ENCODE data around the gene USP20.

Gene USP20

GRCh38 chr9:129885670-129886106 lies 50.4 kb downstream of the USP20 start (continued):
- no peak for TF ChIP-seq ZSCAN5A (tag by site-specific recombination; IDR thresholded peaks at IDR 0.05)
- TF ChIP-seq FEZF1 (tag by site-specific recombination; IDR thresholded peaks at IDR 0.05): no peak
- no peak for TF ChIP-seq ZNF792 (tag by site-specific recombination; IDR thresholded peaks at IDR 0.05)
- TF ChIP-seq YY2 (tag by site-specific recombination; IDR thresholded peaks at IDR 0.05): 0 out of 2 replicates have a peak, but pooled peaks have one; percentile 44
- TF ChIP-seq ZNF140 (tag by site-specific recombination; IDR thresholded peaks at IDR 0.05): no peak
- TF ChIP-seq ZNF324 (tag by site-specific recombination; IDR thresholded peaks at IDR 0.05): 0 out of 2 replicates have a peak, but pooled peaks have one; percentile 62
- no peak for TF ChIP-seq ZNF148 (tag by site-specific recombination; IDR thresholded peaks at IDR 0.05; ENCODE audit: borderline replicate concordance)
- no peak for TF ChIP-seq ZNF571 (tag by site-specific recombination; IDR thresholded peaks at IDR 0.05)
- no peak for TF ChIP-seq ZNF768 (tag by site-specific recombination; IDR thresholded peaks at IDR 0.05)
- no peak for TF ChIP-seq ZNF302 (tag by site-specific recombination; IDR thresholded peaks at IDR 0.05; ENCODE audit: low read depth)
- TF ChIP-seq MEIS1 (CRISPR knock-in tag; IDR thresholded peaks at IDR 0.05; ENCODE audit: borderline replicate concordance): no peak
- TF ChIP-seq ZNF76 (tag by site-specific recombination; IDR thresholded peaks at IDR 0.05; ENCODE audit: borderline replicate concordance, low read depth): no peak; the same call in 1 of the 2 replicates
- TF ChIP-seq MZF1 (tag by site-specific recombination; IDR thresholded peaks at IDR 0.05; ENCODE audit: borderline replicate concordance): no peak
- TF ChIP-seq ZNF701 (tag by site-specific recombination; IDR thresholded peaks at IDR 0.05): no peak
- TF ChIP-seq AEBP2 (tag by site-specific recombination; IDR thresholded peaks at IDR 0.05; ENCODE audit: borderline replicate concordance): no peak
- TF ChIP-seq ZNF473 (tag by site-specific recombination; IDR thresholded peaks at IDR 0.05): no peak
- TF ChIP-seq PBX3 (CRISPR knock-in tag; IDR thresholded peaks at IDR 0.05): no peak
- no peak for TF ChIP-seq ZNF350 (tag by site-specific recombination; IDR thresholded peaks at IDR 0.05)
- TF ChIP-seq SP2 (tag by site-specific recombination; IDR thresholded peaks at IDR 0.05): peak; percentile 88
- peak; percentile 98 for TF ChIP-seq GLIS1 (tag by site-specific recombination; IDR thresholded peaks at IDR 0.05)
- TF ChIP-seq ZNF776 (tag by site-specific recombination; IDR thresholded peaks at IDR 0.05; ENCODE audit: borderline replicate concordance): no peak
- TF ChIP-seq HOXD13 (CRISPR knock-in tag; IDR thresholded peaks at IDR 0.05; ENCODE audit: borderline replicate concordance): no peak
- TF ChIP-seq IKZF3 (tag by site-specific recombination; IDR thresholded peaks at IDR 0.05): no peak; the same call in 1 of the 2 replicates
- TF ChIP-seq MYNN (tag by site-specific recombination; IDR thresholded peaks at IDR 0.05; ENCODE audit: borderline replicate concordance): no peak
- peak; percentile 55; the same call in 1 of the 2 replicates for TF ChIP-seq WT1 (tag by site-specific recombination; IDR thresholded peaks at IDR 0.05)
- TF ChIP-seq TRIM28 (IDR thresholded peaks at IDR 0.05; ENCODE audit: borderline replicate concordance, low read length): no peak
- TF ChIP-seq ZNF48 (tag by site-specific recombination; IDR thresholded peaks at IDR 0.05): no peak
- no peak for TF ChIP-seq ZNF777 (tag by site-specific recombination; IDR thresholded peaks at IDR 0.05; ENCODE audit: borderline replicate concordance)
- TF ChIP-seq ZNF239 (tag by site-specific recombination; IDR thresholded peaks at IDR 0.05): no peak
- TF ChIP-seq ZNF707 (tag by site-specific recombination; IDR thresholded peaks at IDR 0.05): no peak
- no peak for TF ChIP-seq SALL2 (tag by site-specific recombination; IDR thresholded peaks at IDR 0.05; ENCODE audit: borderline replicate concordance)
- TF ChIP-seq ZNF433 (tag by site-specific recombination; IDR thresholded peaks at IDR 0.05; ENCODE audit: low read depth): no peak
- peak; percentile 73 for TF ChIP-seq ZFHX2 (tag by site-specific recombination; conservative IDR thresholded peaks at IDR 0.05)
- TF ChIP-seq ZNF335 (tag by site-specific recombination; conservative IDR thresholded peaks at IDR 0.05): peak; percentile 71

All from HEK293 (cell line).